HG03342 (cell line): ENCODE data around the gene EIF3C.
A peak's percentile ranks its signal among the peaks of the same experiment; 100 is the strongest.
"Not testable (repeated sequence)": the region's sequence is repeated elsewhere in the genome, so short reads cannot be mapped to it uniquely, and the experiment has no call there.

Source experiments
- ATAC-seq: cut with Tn5 transposase; IDR thresholded peaks from one replicate; pipeline ENCODE4 v1.9.1; 2021; ENCODE audit warnings: mild to moderate bottlenecking, moderate library complexity; ENCODE audit not compliant: unreplicated experiment

EIF3C gene

GRCh38 chr16:28749997-28750465 is 38.8 kb downstream of the EIF3C start:
- peak; percentile 93 for ATAC-seq

DNA sequence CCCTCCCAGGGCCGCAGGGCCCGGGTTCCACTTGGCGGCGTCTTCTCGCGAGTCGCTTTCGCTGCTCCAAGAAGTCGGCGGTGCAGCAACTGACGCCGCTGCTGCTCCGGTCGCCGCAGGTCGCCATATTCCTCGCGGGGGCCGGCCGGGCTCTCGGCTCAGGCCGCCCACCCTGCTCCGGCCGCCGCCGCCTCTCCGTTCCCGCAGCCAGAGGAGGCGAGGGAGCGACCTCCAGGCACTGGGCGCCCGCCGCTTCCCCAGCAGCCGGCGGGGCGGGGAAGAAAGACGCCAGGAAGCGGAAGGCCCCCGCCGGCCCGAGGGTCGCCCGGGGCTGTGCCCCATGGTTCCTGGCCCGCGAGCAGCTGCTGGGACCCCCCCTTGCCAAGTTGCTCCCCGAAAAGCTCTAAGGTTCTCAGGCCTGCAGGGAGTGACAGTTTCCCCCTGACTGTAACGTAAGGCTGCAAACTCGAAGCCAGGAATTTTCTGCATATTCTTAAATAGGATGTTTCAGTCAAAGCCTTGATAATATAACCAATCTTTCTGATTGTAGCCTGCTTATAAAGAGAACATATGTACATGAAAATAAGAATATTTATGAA is 39.3 kb downstream of the EIF3C start:
- ATAC-seq = not testable (repeated sequence)

DNA sequence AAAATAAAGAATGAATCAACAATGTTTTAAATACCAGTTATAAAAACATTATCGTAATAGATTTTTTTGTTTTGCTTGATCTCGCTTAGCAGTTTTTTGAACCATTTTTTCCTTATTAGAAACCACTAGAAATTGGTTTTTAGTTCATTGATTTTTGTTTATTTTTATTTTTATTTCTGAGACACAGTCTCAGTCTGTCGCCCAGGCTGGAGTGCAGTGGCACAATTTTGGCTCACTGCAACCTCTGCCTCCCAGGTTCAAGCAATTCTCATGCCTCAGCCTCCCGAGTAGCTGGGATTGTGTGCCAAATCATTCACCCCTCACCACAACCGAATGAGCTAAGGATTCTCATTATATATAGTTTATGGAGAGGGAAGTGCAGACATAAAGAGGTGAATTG is 40.2 kb downstream of the EIF3C start, which contains the start of gene NPIPB9:
TSS of gene NPIPB9 (plus strand) at position 301 of the 400 bp plus-strand sequence.
- not testable (repeated sequence) for ATAC-seq

DNA sequence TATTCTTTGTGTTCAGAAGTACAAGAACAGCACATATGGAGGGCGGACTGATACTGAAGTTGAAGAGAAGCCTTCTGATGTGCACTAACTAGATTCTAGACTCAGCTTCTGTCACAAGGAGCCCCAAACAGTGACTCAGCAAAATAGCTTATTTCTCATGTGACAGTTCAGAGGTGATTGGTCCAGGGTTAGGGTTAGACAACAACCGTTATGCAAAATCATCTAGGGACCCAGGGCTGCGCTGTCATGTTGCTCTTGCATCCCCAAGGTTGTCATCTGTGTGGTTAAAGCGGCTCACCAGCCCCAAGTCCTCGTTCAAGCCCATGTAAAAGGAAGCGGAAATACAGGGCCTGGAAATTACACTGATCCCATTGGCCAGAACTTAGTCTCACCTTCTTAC is 70.4 kb downstream of the EIF3C start:
- not testable (repeated sequence) for ATAC-seq

GRCh38 chr16:28782357-28782756 is 71.1 kb downstream of the EIF3C start:
- not testable (repeated sequence) for ATAC-seq
